Measurements from ENCODE around the gene OSGEPL1. TPM values are rescaled to one million over a fixed set of nuclear protein-coding genes. Genes with fewer than 3 reads are reported as not detected.
"Not testable (repeated sequence)": the region's sequence is repeated elsewhere in the genome, so short reads cannot be mapped to it uniquely, and the experiment has no call there.

The OSGEPL1 gene
- total RNA-seq, 1 donor from 2014 or later: not detected

DNA sequence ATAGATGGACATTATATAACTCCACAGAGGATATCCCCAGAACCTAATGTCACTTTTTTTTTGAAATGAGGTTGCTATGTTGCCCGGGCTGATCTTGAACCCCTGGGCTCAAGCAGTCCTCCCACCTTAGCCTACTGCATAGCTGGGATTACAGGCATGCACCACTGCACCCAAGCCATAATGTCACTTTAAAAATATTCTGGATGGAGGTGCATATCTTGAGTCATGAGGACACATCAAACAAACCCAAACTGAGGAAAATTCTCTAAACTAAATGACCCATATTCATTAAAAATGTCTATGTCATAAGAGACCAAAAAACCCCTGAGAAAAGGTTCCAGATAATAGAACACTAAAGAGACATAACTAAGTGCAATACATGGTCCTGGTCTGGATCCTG is 36.3 kb downstream of the OSGEPL1 start:
- Histone ChIP-seq H3K9me3 (no peaks in the 10 kb centered on the region), H3K4me1 (no peaks in the 10 kb centered on the region), H3K36me3 (no peaks in the 10 kb centered on the region), H3K4me3 (no peak overlapping the region), H3K27me3 (no peaks in the 10 kb centered on the region), H3K27ac (no peak overlapping the region)
- DNase-seq (ENCODE audit: low spot score in 2 of 2): no peak
- TF ChIP-seq, protein P1, sequence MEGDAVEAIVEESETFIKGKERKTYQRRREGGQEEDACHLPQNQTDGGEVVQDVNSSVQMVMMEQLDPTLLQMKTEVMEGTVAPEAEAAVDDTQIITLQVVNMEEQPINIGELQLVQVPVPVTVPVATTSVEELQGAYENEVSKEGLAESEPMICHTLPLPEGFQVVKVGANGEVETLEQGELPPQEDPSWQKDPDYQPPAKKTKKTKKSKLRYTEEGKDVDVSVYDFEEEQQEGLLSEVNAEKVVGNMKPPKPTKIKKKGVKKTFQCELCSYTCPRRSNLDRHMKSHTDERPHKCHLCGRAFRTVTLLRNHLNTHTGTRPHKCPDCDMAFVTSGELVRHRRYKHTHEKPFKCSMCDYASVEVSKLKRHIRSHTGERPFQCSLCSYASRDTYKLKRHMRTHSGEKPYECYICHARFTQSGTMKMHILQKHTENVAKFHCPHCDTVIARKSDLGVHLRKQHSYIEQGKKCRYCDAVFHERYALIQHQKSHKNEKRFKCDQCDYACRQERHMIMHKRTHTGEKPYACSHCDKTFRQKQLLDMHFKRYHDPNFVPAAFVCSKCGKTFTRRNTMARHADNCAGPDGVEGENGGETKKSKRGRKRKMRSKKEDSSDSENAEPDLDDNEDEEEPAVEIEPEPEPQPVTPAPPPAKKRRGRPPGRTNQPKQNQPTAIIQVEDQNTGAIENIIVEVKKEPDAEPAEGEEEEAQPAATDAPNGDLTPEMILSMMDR (IDR thresholded peaks at IDR 0.05): no peak
- intact Hi-C loops (cut with DNase I): no loop called here

DNA sequence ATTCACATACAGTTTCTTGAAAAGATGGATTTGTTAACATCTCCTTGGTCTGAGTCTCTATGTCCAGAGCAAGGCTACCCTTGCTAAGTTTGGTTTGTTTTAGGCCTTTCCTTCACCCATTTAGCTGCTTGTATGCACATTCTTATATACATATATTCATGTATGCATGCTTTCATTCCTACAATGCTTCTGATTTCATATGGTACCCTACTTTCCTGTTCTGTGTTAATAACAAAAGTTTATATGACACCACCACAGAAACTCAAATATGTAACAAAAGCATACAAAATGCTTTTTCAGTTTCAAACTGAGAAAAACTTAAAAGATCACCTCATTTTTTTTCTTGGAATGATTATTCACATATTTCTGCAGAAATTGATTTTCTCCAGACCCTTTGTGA is 39.4 kb downstream of the OSGEPL1 start:
- TF ChIP-seq, protein P1 (IDR thresholded peaks at IDR 0.05): no peak
- Histone ChIP-seq H3K9me3 (no peaks in the 10 kb centered on the region), H3K4me1 (no peaks in the 10 kb centered on the region), H3K4me3 (no peak overlapping the region), H3K27me3 (no peaks in the 10 kb centered on the region), H3K27ac (no peak overlapping the region), H3K36me3 (no peaks in the 10 kb centered on the region)
- intact Hi-C loops (cut with DNase I): no loop called here
- no peak for DNase-seq (ENCODE audit: low spot score in 2 of 2)

DNA sequence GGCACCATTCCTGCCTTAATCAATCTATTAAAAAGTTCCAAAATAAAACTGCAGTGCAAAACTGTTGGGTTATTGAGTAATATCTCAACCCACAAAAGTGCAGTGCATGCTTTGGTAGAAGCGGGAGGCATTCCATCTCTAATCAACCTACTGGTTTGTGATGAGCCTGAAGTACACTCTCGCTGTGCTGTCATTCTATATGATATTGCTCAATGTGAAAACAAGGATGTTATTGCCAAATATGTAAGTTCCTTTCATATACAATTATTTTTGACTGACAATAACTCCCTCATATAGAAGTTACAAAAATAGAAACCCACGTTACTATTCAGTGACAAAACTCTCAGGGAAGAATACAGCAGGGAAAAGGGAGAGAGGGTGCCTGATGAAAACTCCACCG is 43.0 kb downstream of the OSGEPL1 start:
- TF ChIP-seq, protein P1 (IDR thresholded peaks at IDR 0.05): no peak
- H3K4me1 ChIP-seq: no peaks in the 10 kb centered on the region
- no peak overlapping the region for H3K4me3 ChIP-seq
- DNase-seq (ENCODE audit: low spot score in 2 of 2): no peak
- H3K27ac ChIP-seq: no peak overlapping the region
- intact Hi-C loops (cut with DNase I): no loop called here
- H3K27me3 ChIP-seq: no peaks in the 10 kb centered on the region
- no peaks in the 10 kb centered on the region for H3K36me3 ChIP-seq
- H3K9me3 ChIP-seq: peaks cover 0 to 3% of the 10 kb centered on the region in 2 donors

DNA sequence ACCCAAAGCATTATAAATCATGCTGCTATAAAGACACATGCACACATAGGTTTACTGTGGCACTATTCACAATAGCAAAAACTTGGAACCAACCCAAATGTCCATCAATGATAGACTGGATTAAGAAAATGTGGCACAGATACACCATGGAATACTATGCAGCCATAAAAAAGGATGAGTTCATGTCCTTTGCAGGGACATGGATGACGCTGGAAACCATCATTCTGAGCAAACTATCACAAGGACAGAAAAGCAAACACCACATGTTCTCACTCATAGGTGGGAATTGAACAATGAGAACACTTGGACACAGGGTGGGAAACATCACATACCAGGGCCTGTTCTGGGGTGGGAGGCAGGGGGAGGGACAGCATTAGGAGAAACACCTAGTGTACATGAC is 45.0 kb downstream of the OSGEPL1 start:
- not testable (repeated sequence) for DNase-seq (ENCODE audit: low spot score in 2 of 2); H3K27me3 ChIP-seq

DNA sequence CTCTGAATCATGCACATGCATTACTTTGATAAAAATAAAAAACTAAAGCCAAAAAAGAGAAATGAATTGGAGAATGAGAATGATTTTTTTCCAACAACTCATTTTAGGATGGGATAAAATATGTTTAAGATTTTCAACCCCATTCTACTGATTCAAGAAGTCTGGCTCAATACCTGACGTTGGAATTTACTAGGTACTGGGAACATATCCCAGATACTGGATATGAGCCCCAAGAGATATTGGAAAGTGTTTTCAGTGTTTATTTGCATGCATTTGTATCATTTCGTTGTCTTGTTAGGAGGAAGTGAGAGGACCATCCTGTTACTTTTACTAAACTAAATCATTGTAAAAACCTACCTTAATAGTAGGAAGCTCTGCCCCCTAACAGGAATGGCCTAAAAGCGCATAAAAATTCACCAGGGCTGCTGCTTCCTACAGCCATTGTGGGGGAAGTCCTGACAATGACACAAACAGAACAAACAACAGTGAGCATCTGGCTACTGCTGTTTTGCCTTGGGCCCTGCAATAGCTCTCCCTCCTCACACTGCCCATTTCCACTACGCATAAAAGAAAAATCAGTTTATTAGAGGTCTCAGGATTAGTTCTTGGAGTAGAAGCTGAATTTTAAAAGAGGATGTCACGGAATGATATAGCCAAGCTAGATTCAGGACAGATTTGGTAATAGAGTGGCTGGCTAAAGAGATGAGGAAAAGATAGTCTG is 52.9 kb downstream of the OSGEPL1 start:
- Histone ChIP-seq H3K36me3 (peaks cover 4 to 15% of the 10 kb centered on the region in 2 donors), H3K27me3 (no peaks in the 10 kb centered on the region), H3K27ac (no peak overlapping the region), H3K9me3 (no peaks in the 10 kb centered on the region), H3K4me3 (no peak overlapping the region), H3K4me1 (no peaks in the 10 kb centered on the region)
- intact Hi-C loops (cut with DNase I): no loop called here
- DNase-seq (ENCODE audit: low spot score in 2 of 2): no peak
- TF ChIP-seq, protein P1 (IDR thresholded peaks at IDR 0.05): no peak

More for the DNA sequence above, 45.0 kb downstream of the OSGEPL1 start:
- H3K36me3 ChIP-seq; H3K9me3 ChIP-seq; H3K4me3 ChIP-seq; H3K27ac ChIP-seq; H3K4me1 ChIP-seq; intact Hi-C loops (cut with DNase I): not testable (repeated sequence)

DNA sequence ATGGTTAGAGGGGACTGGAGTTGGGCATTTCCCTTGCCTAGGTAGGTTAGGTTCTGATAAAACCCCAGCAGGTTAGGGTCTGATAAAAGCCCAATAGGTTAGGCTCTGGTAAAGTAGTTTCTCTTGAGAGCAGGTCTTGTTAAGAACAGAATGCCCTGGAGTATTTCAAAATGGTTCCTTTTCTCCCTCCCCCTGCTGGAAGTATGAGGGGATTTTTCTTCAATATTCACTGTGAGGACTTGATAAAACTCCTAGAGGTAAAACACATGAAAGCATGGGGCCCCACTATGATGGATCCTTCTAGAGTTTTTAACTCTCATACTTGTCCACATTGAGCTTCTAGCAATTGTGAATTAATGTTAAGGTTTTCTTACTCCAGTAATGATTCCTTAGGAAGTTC is 60.5 kb downstream of the OSGEPL1 start:
- peaks cover 0 to 5% of the 10 kb centered on the region in 2 donors for H3K36me3 ChIP-seq
- no peak overlapping the region for H3K4me3 ChIP-seq
- H3K9me3 ChIP-seq: no peaks in the 10 kb centered on the region
- H3K27ac ChIP-seq: no peak overlapping the region
- H3K4me1 ChIP-seq: no peaks in the 10 kb centered on the region
- H3K27me3 ChIP-seq: no peaks in the 10 kb centered on the region
- no peak for DNase-seq (ENCODE audit: low spot score in 2 of 2)
- TF ChIP-seq, protein P1 (IDR thresholded peaks at IDR 0.05): no peak
- intact Hi-C loops (cut with DNase I): no loop called here
